HS-5 (cell line): ENCODE results near the gene FAM237A.

ENCODE experiments used
- DNase-seq: peaks from one replicate; pipeline ENCODE4 v3.0.0-alpha.2; 2012; ENCODE audit warnings: low read depth

FAM237A gene

DNA sequence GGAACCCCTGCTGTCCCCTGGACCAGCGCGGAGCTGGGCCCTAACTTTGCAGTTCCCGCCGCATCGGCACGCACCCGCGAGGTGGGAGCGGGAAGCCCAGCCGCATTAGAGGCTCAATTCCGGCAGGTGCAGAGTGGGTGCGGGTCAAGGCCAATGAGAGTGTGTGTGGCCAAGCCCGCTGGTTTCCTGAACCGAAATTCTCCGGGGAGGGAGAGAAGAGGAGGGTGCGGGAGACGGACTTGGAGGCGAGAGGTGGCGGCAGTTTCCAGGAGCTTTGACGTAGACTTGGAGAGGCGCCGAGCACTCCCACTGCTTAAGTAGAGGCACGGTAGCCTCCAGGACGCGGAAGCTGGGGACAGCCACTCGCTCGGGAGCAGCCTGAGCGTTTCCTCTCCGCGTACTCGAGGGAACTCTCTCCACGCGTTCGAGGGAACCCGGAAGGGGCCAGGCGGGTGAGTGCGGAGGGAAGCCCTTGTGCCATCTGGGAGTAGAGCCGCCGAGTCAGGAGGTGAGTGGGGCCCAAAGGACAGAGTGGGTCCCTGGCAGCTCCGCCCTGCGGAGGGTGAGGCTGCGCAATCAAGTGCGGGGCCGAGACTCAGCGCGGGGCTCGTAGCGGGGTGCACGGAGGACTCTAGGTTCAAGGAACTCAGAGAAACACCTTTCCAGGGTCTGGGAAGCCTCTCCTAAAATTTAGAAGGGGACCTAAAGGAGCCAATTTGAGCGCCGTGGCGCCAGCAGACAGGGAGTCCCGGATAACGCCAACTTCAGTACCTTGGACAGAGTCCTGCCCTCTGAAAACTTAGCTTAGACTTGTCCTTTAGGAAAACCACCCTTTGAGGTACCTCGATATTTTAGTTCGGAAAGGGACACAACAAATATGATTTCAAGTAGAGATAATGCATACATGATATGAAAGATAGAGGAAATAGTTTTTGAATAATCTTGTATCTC, at the start of gene FAM237A:
FAM237A (plus strand) TSS at position 413 of the 951 bp plus-strand sequence. CDS start 1,750 bp downstream, outside the sequence.
- no peak for DNase-seq

DNA sequence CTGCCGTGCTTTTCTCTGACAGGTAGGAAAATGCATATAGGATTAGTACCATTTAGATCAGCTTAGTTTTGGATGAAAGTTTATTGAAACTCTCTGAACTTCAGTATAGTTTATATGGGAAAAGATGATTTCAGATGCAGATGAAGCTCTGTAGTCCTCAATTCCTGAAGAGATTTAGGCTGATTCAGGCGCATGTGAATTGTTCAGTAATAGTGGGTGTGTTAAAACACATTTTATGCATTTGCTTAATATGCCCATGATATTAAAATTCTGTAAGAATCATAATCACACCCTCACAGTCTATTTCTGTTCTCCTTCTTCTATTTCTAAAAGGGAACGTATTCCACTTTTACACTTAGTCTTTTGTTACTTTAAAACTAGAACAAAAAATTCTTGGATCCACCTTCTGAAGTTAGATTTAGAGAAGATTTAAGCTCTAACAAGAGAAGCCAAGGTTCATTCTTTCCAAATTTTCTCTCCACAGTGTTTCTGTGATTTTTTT, 44.5 kb upstream of the FAM237A start:
- DNase-seq, result no peak

DNA sequence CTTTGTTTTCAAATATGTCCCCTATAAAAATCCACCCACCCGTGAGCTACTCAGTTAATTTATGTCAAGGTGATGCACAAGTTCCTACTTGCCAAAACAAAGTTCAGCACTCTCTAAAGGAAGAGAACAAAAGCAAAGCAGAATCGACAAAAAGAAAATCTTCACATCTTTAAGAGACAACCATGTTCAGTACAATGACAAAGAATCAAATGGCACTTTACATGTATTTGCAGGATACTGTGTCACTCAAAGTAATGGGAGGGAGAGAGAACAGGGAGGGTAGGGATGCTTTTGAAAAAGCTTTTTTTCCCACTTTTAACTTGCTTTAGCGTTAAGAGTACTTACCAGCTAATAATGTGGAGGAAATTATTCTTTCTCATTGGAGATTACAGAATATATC, 39.0 kb upstream of the FAM237A start:
- no peak for DNase-seq

DNA sequence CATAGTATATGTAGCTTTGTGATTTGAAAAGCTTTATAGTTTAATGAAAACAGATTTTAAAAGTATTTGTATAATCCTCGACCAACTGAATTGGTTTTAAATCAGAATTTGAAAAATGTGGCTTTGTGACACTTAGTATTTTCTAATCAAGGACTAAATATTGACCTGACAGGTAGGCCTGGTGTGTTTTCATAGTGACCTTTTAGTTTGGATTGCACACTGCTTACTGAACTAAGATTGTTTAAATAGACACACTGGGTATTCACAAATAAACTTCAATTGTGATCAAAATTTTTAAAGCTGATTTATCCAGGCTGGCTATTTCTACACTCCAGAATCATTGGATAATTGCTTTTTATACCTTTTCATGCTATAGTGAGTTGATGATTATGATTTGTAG, 31.8 kb upstream of the FAM237A start:
- no peak for DNase-seq

DNA sequence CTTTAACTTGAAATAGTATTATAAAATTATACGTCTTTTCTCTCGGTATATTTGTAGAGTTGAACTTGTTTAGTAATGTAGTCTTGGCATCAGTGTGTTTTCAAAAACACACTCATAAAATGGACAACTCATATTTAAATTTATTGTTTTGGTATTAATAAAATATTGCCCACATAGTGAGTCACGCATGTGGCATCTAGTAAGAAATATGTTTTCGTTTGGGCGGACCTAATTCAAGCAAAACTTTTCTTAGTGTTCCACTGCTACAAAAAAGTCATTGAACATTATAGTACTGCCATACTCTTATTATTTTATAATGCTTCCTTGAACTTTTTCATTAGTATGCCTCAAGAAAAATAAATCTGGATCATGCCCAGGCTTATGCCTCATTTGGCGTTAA, 31.1 kb upstream of the FAM237A start:
- DNase-seq, result no peak

DNA sequence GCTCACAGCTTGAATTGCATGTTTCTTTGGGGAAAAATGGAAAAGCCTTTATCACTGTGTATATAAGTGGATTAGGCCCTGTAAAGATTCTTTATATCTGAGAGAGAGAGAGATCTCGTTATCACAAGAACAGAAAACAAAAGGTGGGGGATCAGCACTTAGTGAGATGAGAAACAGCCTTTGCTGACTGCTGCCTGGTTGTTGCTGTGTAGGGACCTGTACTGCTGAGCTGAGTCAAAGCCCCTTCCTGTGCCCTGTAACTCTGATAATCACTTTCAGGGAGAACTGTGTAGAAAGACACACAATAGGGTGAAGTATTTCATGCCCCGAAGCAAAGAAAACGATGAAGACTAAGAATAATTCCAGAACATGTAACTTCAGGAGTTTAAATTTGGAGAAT, 30.6 kb upstream of the FAM237A start:
- DNase-seq, result no peak

DNA sequence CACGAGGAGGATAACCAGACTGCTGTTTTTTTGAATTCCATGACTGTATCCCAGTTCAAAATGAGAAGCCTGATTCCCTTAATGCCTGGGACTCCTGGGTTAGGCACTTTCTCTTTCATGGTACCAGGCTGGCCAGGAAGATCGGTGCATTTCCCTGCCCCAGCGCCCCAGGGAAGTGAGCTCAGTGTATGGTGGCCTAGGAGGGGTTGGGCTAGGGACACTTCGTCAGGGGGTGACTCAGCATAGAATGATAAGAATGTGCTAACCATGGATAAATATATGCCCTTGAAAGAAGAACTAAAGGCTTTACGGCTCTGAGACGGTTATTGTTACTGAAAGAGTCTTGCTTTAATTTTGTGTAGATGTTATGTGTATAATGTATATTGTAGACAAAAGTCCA, 27.5 kb upstream of the FAM237A start:
- peak; percentile 22 for DNase-seq

DNA sequence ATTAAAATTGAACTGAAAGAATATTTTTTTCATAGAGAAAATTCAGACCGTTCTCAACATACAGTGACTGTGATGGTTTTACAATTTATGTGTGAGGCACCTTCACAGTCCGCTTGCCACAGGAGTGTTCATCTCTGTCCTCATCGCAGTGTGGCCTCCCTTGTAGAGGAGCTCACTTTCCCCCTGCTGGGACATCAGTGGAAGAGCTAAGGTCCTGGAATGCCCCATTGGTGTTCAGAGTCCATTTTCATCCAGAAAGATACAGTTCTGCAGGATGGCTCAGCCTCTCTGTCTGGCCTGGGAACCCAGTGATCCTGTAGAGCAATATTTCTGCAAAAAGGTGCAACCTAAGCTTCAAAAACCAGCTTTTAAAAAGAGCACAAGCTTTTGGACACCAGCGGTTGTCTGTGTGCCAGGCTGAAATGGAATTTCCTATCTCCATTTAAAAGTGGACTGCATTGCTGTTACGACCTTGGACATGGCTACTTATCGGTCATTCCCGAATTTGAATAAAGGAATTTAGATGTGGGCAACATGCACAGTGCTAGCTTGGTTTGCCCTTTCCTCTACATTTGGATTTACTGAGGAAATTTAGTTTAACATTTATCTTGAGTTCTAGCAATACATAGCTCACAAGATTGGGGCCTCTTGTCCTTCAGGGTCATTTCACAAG, 26.7 kb upstream of the FAM237A start:
- DNase-seq, result no peak

DNA sequence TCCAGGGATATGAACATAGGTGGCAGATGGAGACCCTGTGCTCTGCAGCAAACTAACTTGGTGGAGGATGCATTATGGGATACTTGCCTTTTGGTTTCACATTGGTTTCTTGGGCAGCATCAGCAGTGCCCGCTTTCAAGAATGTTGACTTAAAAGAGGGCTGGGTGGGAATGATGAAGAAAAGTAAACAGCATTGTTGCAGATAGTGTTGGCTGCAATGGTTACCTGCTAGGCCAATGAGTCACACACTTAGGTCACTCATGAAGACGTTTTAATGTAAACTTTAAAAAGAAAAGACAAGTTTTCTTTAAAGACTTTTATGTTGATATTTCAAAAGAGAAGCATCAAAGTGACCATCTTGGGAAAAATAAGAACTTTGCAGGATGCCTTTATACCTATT, 26.1 kb upstream of the FAM237A start:
- no peak for DNase-seq

DNA sequence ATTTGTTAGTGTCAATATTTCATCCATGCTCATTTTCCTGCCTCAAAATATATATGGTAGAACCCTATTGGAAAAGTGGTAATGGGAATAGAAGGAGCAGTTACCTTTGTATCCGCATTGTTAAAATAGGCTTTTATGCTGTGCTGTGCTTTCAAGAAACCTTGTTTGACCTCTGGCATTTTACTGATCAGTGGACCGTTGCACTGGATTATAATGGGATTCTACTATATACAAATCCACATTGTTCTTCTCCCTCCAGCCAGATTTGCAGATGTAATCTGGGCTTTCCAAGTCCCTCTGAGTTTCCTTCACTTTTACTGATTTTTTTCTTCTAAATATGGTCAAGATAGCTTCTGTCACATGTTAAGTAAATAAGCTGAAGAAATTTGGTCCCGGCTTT, 23.3 kb upstream of the FAM237A start:
- DNase-seq, result no peak

DNA sequence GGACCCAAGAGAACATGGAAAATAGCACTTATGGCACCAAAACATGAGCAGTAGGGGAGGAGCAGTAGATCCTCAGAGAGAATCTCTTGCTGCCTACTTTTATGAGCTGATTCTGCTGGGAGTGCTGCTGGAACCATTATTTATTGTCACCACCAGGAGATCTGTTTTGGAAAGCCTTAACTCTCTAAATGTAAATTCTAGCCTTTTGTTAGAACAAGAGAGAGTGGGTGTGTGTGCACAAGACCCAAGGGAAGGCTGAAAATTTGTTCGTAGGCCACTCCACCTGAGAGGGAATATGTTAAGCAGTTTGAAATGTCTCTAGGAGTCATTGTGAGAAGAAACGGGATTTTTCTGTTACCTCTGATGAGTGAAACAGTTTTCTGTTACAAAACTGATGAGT, 16.2 kb upstream of the FAM237A start:
- no peak for DNase-seq

DNA sequence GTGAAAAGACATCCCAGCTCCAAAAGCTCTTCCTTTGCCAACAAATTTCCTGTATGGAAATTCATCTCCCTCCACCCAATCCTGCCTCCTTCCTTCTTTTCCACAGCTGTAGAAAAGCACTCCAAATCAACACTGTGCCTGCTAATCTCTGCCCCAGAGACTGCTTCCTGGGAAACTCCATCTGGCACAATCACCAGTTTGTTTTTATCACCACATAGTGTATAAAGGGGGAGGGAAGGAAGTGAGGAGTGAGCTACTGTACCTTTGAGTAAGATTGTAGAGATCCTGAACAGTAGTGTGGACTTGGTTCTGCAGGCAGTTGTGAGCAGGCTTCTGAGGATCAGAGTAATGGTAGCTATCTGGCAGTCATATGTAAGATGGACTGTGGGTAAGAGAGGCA, 14.7 kb upstream of the FAM237A start:
- DNase-seq, result no peak

DNA sequence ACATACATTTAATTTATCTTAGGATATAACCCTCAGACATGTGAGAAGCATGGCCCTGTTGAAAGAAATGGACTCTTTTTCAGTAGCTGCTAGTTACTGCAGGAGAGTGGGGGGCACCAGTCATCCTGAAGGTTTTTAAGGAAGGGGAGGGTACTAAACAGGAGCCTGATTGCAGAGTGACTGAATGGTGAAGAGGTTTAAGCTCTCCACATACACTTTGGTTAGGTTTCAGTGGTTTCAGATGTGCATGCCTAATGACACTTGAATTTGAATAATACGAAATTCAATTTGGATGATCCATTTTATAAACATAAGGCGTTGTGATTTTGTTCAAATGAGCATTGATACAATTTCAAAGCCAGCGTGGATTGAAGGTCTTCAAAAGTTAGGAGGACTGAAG, 10.9 kb upstream of the FAM237A start:
- no peak for DNase-seq

DNA sequence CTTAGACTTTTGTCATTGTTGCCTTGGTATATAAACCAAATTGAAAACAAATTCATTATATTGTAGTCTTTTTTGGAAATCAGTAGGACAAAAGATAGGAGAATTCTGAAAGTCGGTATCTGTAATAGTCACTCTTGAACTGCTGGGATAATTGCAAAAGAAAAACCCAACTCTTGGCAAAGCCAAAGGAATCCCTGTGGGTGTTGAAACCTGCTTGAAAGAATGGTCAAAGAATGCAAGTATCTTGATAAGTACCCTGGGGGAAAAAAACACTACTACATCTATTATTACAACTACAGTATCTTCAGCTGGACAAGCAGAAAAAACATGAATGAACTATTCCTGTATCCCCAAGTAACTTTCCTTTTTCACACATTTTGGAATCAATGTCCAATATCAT, 7.3 kb upstream of the FAM237A start:
- no peak for DNase-seq

DNA sequence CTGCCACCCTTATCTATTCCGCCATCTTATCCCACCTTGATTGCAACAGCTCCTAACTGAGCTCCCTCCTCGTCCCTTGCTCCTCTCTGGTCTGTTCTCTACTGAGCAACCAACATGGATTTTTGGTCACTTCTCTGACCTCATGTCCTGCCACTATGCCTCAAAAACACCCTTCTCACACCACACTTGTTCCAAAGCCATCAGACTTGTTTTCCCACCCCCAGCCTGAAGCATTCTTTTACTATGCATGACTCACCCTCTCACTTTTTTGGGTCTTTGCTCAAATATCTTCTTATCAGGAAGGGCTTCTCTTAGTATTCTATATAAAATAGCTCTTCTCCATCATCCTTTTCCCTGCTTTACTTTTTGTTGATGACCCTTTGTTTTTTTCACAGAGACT, 2.7 kb upstream of the FAM237A start:
- DNase-seq, result no peak

DNA sequence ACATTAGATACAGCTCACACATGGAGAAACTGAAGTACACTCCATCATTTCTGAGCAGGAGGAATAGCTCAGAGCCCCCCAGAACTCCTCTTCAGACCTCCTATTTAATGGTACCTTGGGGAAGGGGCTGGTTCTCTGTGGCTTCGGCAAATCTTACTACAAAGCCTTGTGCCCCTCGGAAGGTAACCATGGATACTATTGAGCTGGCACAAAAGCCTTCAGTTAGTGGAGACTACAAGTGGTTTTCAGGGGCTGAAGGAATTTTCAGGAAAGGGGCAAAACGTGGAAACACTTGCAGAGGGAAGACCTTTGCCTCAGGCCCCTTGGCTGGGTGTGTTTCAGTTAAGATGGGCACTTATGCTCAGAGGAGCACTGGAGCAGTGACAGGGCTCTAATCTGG, 1.1 kb upstream of the FAM237A start:
- DNase-seq, result no peak

DNA sequence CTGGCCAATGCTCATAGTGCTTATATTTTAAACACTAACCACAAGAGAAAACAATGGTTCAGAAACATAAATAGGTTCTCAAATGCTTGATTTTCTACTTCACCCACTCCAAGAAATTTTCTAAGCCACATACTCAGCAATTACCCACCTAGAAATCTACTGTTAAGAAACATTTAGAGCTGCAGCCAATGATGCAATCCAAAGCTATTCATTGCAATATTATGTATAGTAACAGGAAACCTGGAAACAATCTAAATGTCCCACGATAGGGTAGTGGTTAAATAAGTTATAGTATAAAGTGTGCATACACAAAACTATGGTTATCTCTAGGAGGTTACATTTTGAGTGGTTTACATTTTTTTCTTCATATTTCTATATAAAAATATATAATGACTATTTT, 5.7 kb downstream of the FAM237A start:
- DNase-seq, result no peak

DNA sequence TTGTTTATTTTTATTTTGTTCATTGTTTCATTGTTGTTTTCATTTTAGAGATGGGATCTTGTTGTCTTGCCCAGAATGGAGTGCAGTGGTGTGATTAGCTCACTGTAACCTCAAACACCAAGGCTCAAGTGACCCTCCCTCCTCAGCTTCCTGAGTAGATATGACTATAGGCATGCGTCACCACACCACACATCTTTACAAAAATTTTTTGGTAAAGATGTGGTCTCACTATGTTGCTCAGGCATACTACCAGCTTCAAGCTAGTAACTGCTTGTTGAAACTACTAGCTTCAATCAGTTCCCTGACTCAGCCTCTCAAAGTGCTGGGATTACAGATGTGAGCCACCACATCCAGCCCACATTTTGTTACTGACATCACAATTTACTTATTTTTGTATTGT, 14.8 kb downstream of the FAM237A start:
- DNase-seq, result no peak

DNA sequence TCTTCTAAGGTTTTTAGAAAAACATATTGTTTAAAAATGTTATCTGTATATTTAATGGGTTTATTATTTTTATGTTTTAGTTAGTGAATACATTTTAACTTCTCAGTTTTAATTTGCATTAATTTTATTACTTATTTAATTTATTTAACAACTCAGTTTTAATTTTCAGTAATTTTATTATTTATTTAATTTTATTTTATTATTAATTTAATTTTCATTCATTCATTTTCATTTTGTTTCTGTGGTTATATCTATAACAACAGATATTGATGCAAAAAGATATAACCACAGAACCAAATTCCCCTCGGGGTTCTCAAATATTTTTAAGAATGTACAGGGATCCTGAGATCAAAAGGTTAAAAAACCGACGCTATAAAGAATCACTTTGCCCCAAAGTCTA, 23.0 kb downstream of the FAM237A start:
- DNase-seq, result no peak

DNA sequence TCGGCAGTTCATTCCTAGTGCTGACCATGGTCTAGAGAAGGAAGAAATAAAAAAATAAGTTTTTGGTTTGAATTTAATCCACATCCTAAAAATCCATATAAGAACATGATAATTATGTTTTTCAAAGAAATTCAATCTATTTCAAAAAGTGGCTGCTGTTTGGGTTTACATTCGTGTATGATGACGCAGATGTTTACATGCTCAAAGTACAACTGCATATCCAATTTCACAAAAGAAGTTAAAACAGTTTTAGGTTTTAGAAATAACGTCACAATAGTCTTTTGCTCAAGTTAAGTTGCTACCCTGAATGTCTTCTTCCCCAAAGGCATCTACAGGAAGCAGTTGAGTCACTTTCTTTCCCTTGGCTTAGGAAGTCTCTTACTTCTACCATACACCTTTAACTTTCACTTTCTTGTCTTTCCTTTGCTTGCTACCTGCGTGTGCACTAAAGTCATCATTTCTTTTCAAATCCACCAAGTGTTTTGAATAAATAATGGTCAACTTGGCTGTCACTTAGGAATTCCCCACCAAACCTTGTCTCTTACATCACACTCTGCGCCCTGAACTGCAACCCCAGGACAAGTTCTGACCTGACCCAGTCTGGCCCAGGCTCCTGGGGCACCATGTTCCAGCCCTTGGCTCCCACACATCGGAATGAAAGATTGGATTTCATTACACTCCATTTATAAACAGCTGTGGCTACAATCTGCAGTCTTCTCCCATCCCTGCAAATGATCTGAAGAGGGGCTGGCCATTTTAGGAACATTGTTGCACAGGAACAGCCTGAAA, 28.4 kb downstream of the FAM237A start:
- no peak for DNase-seq

DNA sequence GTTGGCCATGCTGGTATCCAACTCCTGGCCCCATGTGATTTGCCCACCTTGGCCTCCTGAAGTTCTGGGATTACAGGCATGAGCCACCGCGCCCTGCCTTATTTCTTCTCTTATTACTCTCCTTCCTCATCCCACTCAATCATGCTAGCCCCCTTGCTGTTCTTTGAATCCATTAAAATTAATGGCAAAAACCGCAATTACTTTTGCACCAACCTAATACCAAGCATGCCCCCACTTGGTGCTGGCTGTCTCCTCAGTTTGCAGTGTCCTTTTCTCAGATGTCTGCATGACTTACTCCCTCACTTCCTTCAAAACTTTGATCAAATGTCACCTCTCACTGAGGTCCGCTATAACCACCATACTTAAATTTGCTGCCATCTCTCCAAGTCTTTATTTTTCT, 41.3 kb downstream of the FAM237A start:
- DNase-seq, result no peak

DNA sequence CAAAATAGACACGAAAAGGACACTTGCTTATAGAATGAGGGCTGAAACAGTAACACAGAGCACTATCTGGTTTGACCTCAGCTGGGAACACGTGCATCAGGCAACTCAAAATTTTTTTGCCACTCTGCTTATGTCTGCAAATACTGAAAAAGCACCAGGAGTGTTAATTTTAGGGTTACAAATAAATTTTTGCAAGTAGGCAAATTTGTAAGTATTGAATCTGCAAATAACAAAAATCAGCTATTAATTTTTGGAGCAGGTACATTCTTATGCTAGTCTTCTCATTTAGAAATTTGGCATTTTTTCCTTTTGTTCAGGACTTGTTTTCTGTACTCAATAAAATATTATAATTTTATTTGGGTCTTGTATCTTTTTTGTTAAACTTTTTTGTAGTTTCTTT, 46.2 kb downstream of the FAM237A start:
- no peak for DNase-seq

DNA sequence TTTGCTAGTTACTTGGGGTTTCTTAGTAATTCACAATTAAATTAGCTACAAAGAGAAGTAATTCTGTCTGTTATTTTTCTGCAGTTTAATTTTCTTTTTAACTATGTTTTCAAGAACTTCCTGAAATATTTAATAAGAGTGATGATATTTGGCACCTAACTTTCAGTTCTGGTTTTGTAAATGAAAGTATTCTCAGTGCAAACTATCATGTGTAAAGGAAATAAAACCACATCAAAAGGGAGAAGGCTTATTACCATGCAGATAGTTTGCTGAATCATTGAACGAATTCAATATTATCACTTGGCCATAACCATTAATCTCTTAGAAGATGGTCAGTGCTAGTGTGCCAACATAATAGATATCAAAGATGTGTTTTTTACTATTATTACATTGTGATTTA, 46.7 kb downstream of the FAM237A start:
- no peak for DNase-seq
